Stimulated activated CD4-positive, alpha-beta T cell treated with anti-CD3 and anti-CD28 coated beads, Interleukin-4, amount 100 ng/mL, for 48 hours (primary cell): ENCODE measurements around the gene CEP131.
A peak's percentile ranks its signal among the peaks of the same experiment; 100 is the strongest.

Source experiments
- DNase-seq, 2 donors: peaks; one replicate each; pipeline ENCODE4 v3.0.0-alpha.2; 2020; ENCODE audit warnings: low read depth in 2 of 2

The CEP131 gene

GRCh38 chr17:81222906-81223761 is at the start of gene CEP131:
CEP131 (minus strand) TSS chr17:81222965; CDS start chr17:81220056, 2,909 bp downstream.
- DNase-seq = peak; percentile 100

- DNase-seq = no peak
Observed at GRCh38 chr17:81271226-81271625, 48.5 kb upstream of the CEP131 start.

GRCh38 chr17:81270279-81270678 is 47.5 kb upstream of the CEP131 start:
- DNase-seq = no peak

GRCh38 chr17:81267390-81268067 is 44.8 kb upstream of the CEP131 start:
- no peak for DNase-seq

- no peak for DNase-seq
Observed at GRCh38 chr17:81265576-81265975, 42.8 kb upstream of the CEP131 start.

GRCh38 chr17:81264640-81265039 is 41.9 kb upstream of the CEP131 start:
- no peak for DNase-seq

GRCh38 chr17:81263371-81264181 is 40.8 kb upstream of the CEP131 start:
- no peak for DNase-seq

GRCh38 chr17:81261582-81262336 is 39.0 kb upstream of the CEP131 start:
- no peak for DNase-seq

GRCh38 chr17:81261096-81261495 is 38.3 kb upstream of the CEP131 start:
- DNase-seq = no peak

- DNase-seq = no peak
Observed at GRCh38 chr17:81260641-81261040, 37.9 kb upstream of the CEP131 start.

GRCh38 chr17:81260171-81260570 is 37.4 kb upstream of the CEP131 start:
- no peak for DNase-seq

GRCh38 chr17:81259058-81259605 is 36.4 kb upstream of the CEP131 start:
- DNase-seq = no peak

- no peak for DNase-seq
Observed at GRCh38 chr17:81258292-81258691, 35.5 kb upstream of the CEP131 start.

- DNase-seq = no peak
Observed at GRCh38 chr17:81257533-81257932, 34.8 kb upstream of the CEP131 start.

- DNase-seq = no peak
Observed at GRCh38 chr17:81256616-81257015, 33.9 kb upstream of the CEP131 start.

- no peak for DNase-seq
Observed at GRCh38 chr17:81254955-81255717, 32.4 kb upstream of the CEP131 start.

GRCh38 chr17:81253358-81254131 is 30.8 kb upstream of the CEP131 start:
- peak; percentile 31 to 45 for DNase-seq

GRCh38 chr17:81252987-81253329 is 30.2 kb upstream of the CEP131 start:
- DNase-seq = no peak

GRCh38 chr17:81252326-81252986 is 29.7 kb upstream of the CEP131 start:
- DNase-seq = no peak
